SK-N-SH (cell line): Measurements from ENCODE around the gene RFLNA. TPM values are rescaled to one million over a fixed set of nuclear protein-coding genes. Genes with fewer than 3 reads are reported as not detected.

Experiments used
- CTCF ChIA-PET: fragments of 300-600, 350-600 bp; formaldehyde crosslinking; extraction: SDS; loops from one replicate; lab custom pipeline; 2021; lab: Yijun Ruan, JAX
- POLR2A ChIA-PET: fragments of 350-600 bp; sonication (Branson Sonifier 250); formaldehyde crosslinking; extraction: SDS; loops from one replicate; lab custom pipeline; 2020; ENCODE audit warnings: antibody characterized with exemption, inconsistent platforms; lab: Yijun Ruan, JAX
- DNase-seq: peaks from one replicate; pipeline ENCODE4 v3.0.0; 2012
- H2AFZ ChIP-seq: fragments of 200-600 bp; sonication (generic); 2 replicates; pipeline ENCODE4 v1.8.1; 2016; ENCODE audit warnings: antibody characterized with exemption, mild to moderate bottlenecking, low read depth
- H3F3A ChIP-seq: fragments of 200-600 bp; sonication (generic); replicated peaks from 2 replicates; pipeline ENCODE3; 2016; ENCODE audit warnings: antibody characterized with exemption, mild to moderate bottlenecking; ENCODE audit not compliant: insufficient read depth
- H3K27ac ChIP-seq, 2 experiments: fragments of 200-500 bp in 1 of 2; fragments of 200-600 bp in 1 of 2; sonication (Bioruptor generic) in 1 of 2; sonication (generic), shearing (Covaris generic) in 1 of 2; 2 replicates each; pipeline versions ENCODE4 v1.5.1 to v1.6.1; 2014 to 2016; ENCODE audit warnings: low read depth in 2 of 2, inconsistent platforms in 1 of 2, low read length in 1 of 2, mild to moderate bottlenecking in 1 of 2, mixed read lengths in 1 of 2
- H3K27me3 ChIP-seq: fragments of 200-600 bp; sonication (generic), shearing (Covaris generic); 2 replicates; pipeline ENCODE4 v1.6.1; 2016; ENCODE audit warnings: mixed run types; ENCODE audit not compliant: insufficient read depth
- H3K36me3 ChIP-seq, 2 experiments: fragments of 200-500 bp in 1 of 2; fragments of 200-600 bp in 1 of 2; sonication (Bioruptor generic) in 1 of 2; sonication (generic) in 1 of 2; replicated peaks in 1 of 2; 2 replicates each; pipeline versions ENCODE3 to v1.5.1; 2014 to 2016; ENCODE audit warnings: low read length in 1 of 2, mild to moderate bottlenecking in 1 of 2; ENCODE audit not compliant: insufficient read depth in 2 of 2, control insufficient read depth in 1 of 2
- H3K4me1 ChIP-seq, 2 experiments: fragments of 200-500 bp in 1 of 2; fragments of 200-600 bp in 1 of 2; sonication (Bioruptor generic) in 1 of 2; sonication (generic), shearing (Covaris generic) in 1 of 2; 2 replicates each; pipeline versions ENCODE4 v1.5.1 to v1.6.1; 2014 to 2016; ENCODE audit warnings: low read depth in 1 of 2, low read length in 1 of 2, mixed run types in 1 of 2; ENCODE audit not compliant: insufficient read depth in 2 of 2, control insufficient read depth in 1 of 2
- H3K4me2 ChIP-seq: fragments of 200-600 bp; sonication (generic), shearing (Covaris generic); 2 replicates; pipeline ENCODE4 v1.6.1; 2017; ENCODE audit warnings: mixed run types
- H3K4me3 ChIP-seq, 2 experiments: fragments of 200-500 bp in 1 of 2; fragments of 200-600 bp in 1 of 2; sonication (Bioruptor generic) in 1 of 2; sonication (generic), shearing (Covaris generic) in 1 of 2; 2 replicates each; pipeline versions ENCODE4 v1.5.1 to v1.8.1; 2014 to 2016; ENCODE audit warnings: low read depth in 2 of 2, inconsistent platforms in 1 of 2, low read length in 1 of 2, mild to moderate bottlenecking in 1 of 2, mixed read lengths in 1 of 2, moderate library complexity in 1 of 2
- H3K79me2 ChIP-seq: fragments of 200-600 bp; sonication (generic); 2 replicates; pipeline ENCODE4 v1.8.1; 2017; ENCODE audit warnings: mild to moderate bottlenecking; ENCODE audit not compliant: insufficient read depth
- H3K9ac ChIP-seq: fragments of 200-600 bp; sonication (generic); 2 replicates; pipeline ENCODE4 v1.6.1; 2017; ENCODE audit warnings: mixed run types
- H3K9me2 ChIP-seq: fragments of 200-600 bp; sonication (generic); 2 replicates; pipeline ENCODE4 v1.6.1; 2017; ENCODE audit warnings: mixed run types
- H3K9me3 ChIP-seq: fragments of 200-600 bp; sonication (generic); 2 replicates; pipeline ENCODE4 v1.6.1; 2017; ENCODE audit warnings: mixed run types, mild to moderate bottlenecking, moderate library complexity
- H4K20me1 ChIP-seq: fragments of 200-600 bp; sonication (generic); 2 replicates; pipeline ENCODE4 v1.6.1; 2017; ENCODE audit warnings: mild to moderate bottlenecking, mixed run types; ENCODE audit not compliant: insufficient read depth
- CHD2 ChIP-seq: fragments of 150-350 bp; IDR thresholded peaks from 2 replicates; pipeline ENCODE4 v1.6.1; 2018; ENCODE audit warnings: low read length; ENCODE audit not compliant: partially characterized antibody
- ELF1 ChIP-seq: IDR thresholded peaks from 2 replicates; pipeline ENCODE4 v1.4.0; 2012
- EZH2phosphoT487 ChIP-seq: fragments of 200-600 bp; sonication (generic); IDR thresholded peaks from 2 replicates; pipeline ENCODE4 v1.6.1; 2017; ENCODE audit warnings: low read depth, mixed run types, mild to moderate bottlenecking, antibody characterized with exemption, moderate library complexity, borderline replicate concordance
- FOSL2 ChIP-seq: IDR thresholded peaks from 2 replicates; pipeline ENCODE4 v1.4.0; 2012; ENCODE audit warnings: low read depth, mild to moderate bottlenecking, moderate library complexity, borderline replicate concordance
- FOXJ3 ChIP-seq: sonication (generic); formaldehyde crosslinking; IDR thresholded peaks from 2 replicates; pipeline ENCODE4 v1.5.1; 2020; ENCODE audit warnings: mild to moderate bottlenecking, missing genetic modification reagents
- FOXM1 ChIP-seq: IDR thresholded peaks from 2 replicates; pipeline ENCODE4 v1.4.0; 2012; ENCODE audit warnings: low read depth, mild to moderate bottlenecking
- GABPA ChIP-seq: IDR thresholded peaks from 2 replicates; pipeline ENCODE4 v1.4.0; 2012; ENCODE audit warnings: low read depth, mild to moderate bottlenecking
- JUND ChIP-seq: IDR thresholded peaks from 2 replicates; pipeline ENCODE4 v1.4.0; 2012
- MEF2A ChIP-seq: IDR thresholded peaks from 2 replicates; pipeline ENCODE4 v1.4.0; 2012; ENCODE audit warnings: low read depth, borderline replicate concordance
- MXI1 ChIP-seq: IDR thresholded peaks from 2 replicates; pipeline ENCODE4 v1.6.1; 2012; ENCODE audit warnings: mild to moderate bottlenecking, low read depth, low read length, improper control_type of control experiment
- NFIC ChIP-seq: IDR thresholded peaks from 2 replicates; pipeline ENCODE4 v1.4.0; 2012; ENCODE audit warnings: borderline replicate concordance
- NRF1 ChIP-seq: IDR thresholded peaks from 2 replicates; pipeline ENCODE4 v1.6.1; 2012; ENCODE audit warnings: low read depth, mild to moderate bottlenecking, low read length
- POLR2AphosphoS5 ChIP-seq: IDR thresholded peaks from 2 replicates; pipeline ENCODE4 v1.6.1; 2012; ENCODE audit warnings: low read depth, low read length
- RAD21 ChIP-seq: IDR thresholded peaks from 2 replicates; pipeline ENCODE4 v1.6.1; 2012; ENCODE audit warnings: mild to moderate bottlenecking, low read length
- RCOR1 ChIP-seq: fragments of 150-350 bp; IDR thresholded peaks from 2 replicates; pipeline ENCODE4 v1.6.1; 2017; ENCODE audit warnings: antibody characterized with exemption, low read length
- REST ChIP-seq: IDR thresholded peaks from 2 replicates; pipeline ENCODE4 v1.6.1; 2012; ENCODE audit warnings: mild to moderate bottlenecking, low read depth, low read length, moderate library complexity
- RFX5 ChIP-seq: IDR thresholded peaks from 2 replicates; pipeline ENCODE4 v1.6.1; 2012; ENCODE audit warnings: mild to moderate bottlenecking, improper control_type of control experiment, low read length
- SMC3 ChIP-seq: IDR thresholded peaks from 2 replicates; pipeline ENCODE4 v1.6.1; 2012; ENCODE audit warnings: low read depth, low read length, improper control_type of control experiment
- TAF1 ChIP-seq: IDR thresholded peaks from 2 replicates; pipeline ENCODE4 v1.6.1; 2012; ENCODE audit warnings: low read depth, mild to moderate bottlenecking, low read length, moderate library complexity, borderline replicate concordance
- TCF12 ChIP-seq: IDR thresholded peaks from 2 replicates; pipeline ENCODE4 v1.4.0; 2012
- USF1 ChIP-seq: IDR thresholded peaks from 2 replicates; pipeline ENCODE4 v1.4.0; 2012; ENCODE audit warnings: low read depth, borderline replicate concordance
- YY1 ChIP-seq: IDR thresholded peaks from 2 replicates; pipeline ENCODE4 v1.4.0; 2012; ENCODE audit warnings: low read depth, mild to moderate bottlenecking
- WGBS: methylation state at CpG from one replicate; pipeline ENCODE4 v1.1.6; 2017; ENCODE audit warnings: low lambda C conversion rate; 5-methylcytosine and 5-hydroxymethylcytosine counted together
- polyA plus RNA-seq, 3 experiments: library from polyadenylated mRNA; depleted of rRNA; stranded (reverse); fragments of >200 nt; gene quantifications; 2 replicates each; pipeline ENCODE4 v1.2.3, GENCODE V29; 2012

Gene RFLNA
- polyA plus RNA-seq, 1 of the 3 experiments (the other 2 are of a cell fraction): 0.10 TPM

- DNase-seq: no peak
- Histone ChIP-seq H3K9me2 (no peaks in the 10 kb centered on the region), H3K9ac (no peak overlapping the region), H2AFZ (no peak overlapping the region), H3K27ac (no peak overlapping the region), H3K4me2 (no peak overlapping the region), H3K36me3 (no peaks in the 10 kb centered on the region), H3K4me3 (no peak overlapping the region), H4K20me1 (no peaks in the 10 kb centered on the region), H3K79me2 (no peaks in the 10 kb centered on the region), H3F3A (no peaks in the 10 kb centered on the region), H3K4me1 (no peaks in the 10 kb centered on the region; a peak in 1 of 4 replicates), H3K9me3 (no peaks in the 10 kb centered on the region), H3K27me3 (no peaks in the 10 kb centered on the region)
- CTCF ChIA-PET: no interaction called here
- WGBS: 77% methylated on average over 10 of the region's 10 CpGs
- no peak for TF ChIP-seq FOXM1
- TF ChIP-seq POLR2AphosphoS5: no peak
- TF ChIP-seq FOSL2: no peak
- no peak for TF ChIP-seq ELF1
- POLR2A ChIA-PET: no interaction called here
These were observed 12.6 kb downstream of the RFLNA start for GRCh38 chr12:124307556-124307825.

- TF ChIP-seq MEF2A (no peak), FOXM1 (no peak), NRF1 (no peak), JUND (no peak), GABPA (no peak)
- H3K4me1 ChIP-seq: no peaks in the 10 kb centered on the region; a peak in 1 of 4 replicates
- H3K36me3 ChIP-seq: no peaks in the 10 kb centered on the region
- no peak overlapping the region for H3K27ac ChIP-seq
- H3K27me3 ChIP-seq: no peaks in the 10 kb centered on the region
- no peak for DNase-seq
- H4K20me1 ChIP-seq: no peaks in the 10 kb centered on the region
- no peak overlapping the region for H3K4me2 ChIP-seq
- H3K79me2 ChIP-seq: no peaks in the 10 kb centered on the region
- ChIA-PET POLR2A (no interaction called here), CTCF (no interaction called here)
- H3F3A ChIP-seq: no peaks in the 10 kb centered on the region
- no peaks in the 10 kb centered on the region for H3K9me3 ChIP-seq
- no peak overlapping the region for H3K4me3 ChIP-seq
- WGBS: 78% methylated on average over 11 of the region's 18 CpGs
- no peak overlapping the region for H2AFZ ChIP-seq
- no peaks in the 10 kb centered on the region for H3K9me2 ChIP-seq
- H3K9ac ChIP-seq: no peak overlapping the region
These were observed 13.8 kb downstream of the RFLNA start for GRCh38 chr12:124308741-124309140.

GRCh38 chr12:124309231-124309630 is 14.3 kb downstream of the RFLNA start:
- TF ChIP-seq RFX5: no peak
- no peak for TF ChIP-seq ELF1
- TF ChIP-seq FOSL2: no peak
- no peak for TF ChIP-seq JUND
- no peak for TF ChIP-seq RCOR1
- TF ChIP-seq RAD21: no peak
- no peak for TF ChIP-seq TCF12
- no peak for TF ChIP-seq YY1
- no peak for TF ChIP-seq NFIC
- no peak for TF ChIP-seq USF1
- TF ChIP-seq FOXJ3 (CRISPR knock-in tag): no peak
- no peak for TF ChIP-seq MXI1
- TF ChIP-seq REST: no peak
- no peak for TF ChIP-seq FOXM1
- no peak for TF ChIP-seq POLR2AphosphoS5
- no peak for TF ChIP-seq EZH2phosphoT487
- TF ChIP-seq CHD2: no peak
- no peak for TF ChIP-seq SMC3
- no peak for TF ChIP-seq TAF1
- H3K9me3 ChIP-seq: no peaks in the 10 kb centered on the region
- POLR2A ChIA-PET: no interaction called here

More at GRCh38 chr12:124309231-124309630, 14.3 kb downstream of the RFLNA start:
- H3K9me2 ChIP-seq: no peaks in the 10 kb centered on the region
- H2AFZ ChIP-seq: no peak overlapping the region
- H3K4me3 ChIP-seq: no peak overlapping the region
- no peaks in the 10 kb centered on the region for H3K27me3 ChIP-seq
- H4K20me1 ChIP-seq: no peaks in the 10 kb centered on the region
- H3K4me1 ChIP-seq: no peaks in the 10 kb centered on the region; a peak in 1 of 4 replicates
- no peak overlapping the region for H3K9ac ChIP-seq
- CTCF ChIA-PET: no interaction called here
- H3K4me2 ChIP-seq: no peak overlapping the region
- no peak overlapping the region for H3K27ac ChIP-seq
- H3K36me3 ChIP-seq: no peaks in the 10 kb centered on the region
- DNase-seq: no peak
- no peaks in the 10 kb centered on the region for H3F3A ChIP-seq
- H3K79me2 ChIP-seq: no peaks in the 10 kb centered on the region
- WGBS: 84% methylated on average over 16 of the region's 16 CpGs
